Posterior cingulate gyrus (tissue), 11 donors: ENCODE data around the gene RBM3.

ENCODE experiments used
- DNase-seq, 10 donors: peaks; one replicate each; pipeline versions ENCODE4 v3.0.0 to v3.0.0-alpha.2; 2020 to 2021; ENCODE audit warnings: mixed read lengths in 3 of 10
- intact Hi-C: fragments of 100-400 bp; cut with DNase I; formaldehyde crosslinking; loops from one replicate; pipeline ENCODE4 v1.15.1; 2023

The RBM3 gene

DNA sequence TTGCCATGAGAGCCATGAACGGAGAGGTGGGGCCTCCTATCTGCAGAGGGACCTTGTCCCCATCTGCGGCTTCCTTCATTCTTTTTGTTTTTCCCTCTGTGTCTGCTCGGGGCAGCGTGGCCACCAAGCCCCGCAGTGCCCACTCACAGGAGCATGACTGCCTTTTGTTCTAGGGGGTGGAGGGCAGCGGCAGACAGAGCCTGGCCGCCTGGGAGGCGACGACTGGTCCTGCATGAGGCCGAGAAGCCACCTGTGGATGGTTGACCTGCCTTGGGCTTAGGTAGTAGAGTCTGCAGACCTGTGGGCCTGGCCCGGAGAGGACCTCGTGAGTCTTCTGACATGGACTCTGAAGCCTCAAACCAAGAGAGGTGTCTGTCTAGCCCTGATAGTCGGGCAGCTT is 1.4 kb downstream of the RBM3 start:
- DNase-seq = peak in 1 of 10 donors; percentile 39
- intact Hi-C loops = no loop called here

DNA sequence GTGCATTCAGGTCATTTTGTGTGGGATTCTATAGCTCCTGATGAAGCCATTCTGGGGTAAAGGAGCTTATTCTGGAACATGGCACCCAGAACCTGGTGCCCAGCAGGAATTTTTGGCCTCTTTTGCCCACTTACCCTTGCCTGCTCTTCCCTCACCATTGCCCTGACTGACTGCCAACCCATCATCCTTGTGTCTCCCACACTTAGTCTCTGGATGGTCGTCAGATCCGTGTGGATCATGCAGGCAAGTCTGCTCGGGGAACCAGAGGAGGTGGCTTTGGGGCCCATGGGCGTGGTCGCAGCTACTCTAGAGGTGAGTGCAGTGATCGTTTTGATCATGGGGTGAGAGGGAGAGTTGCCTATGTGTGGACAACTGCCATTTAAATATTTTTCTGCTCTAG is 1.8 kb downstream of the RBM3 start:
- intact Hi-C loops = no loop called here
- DNase-seq = peak in 1 of 10 donors; percentile 37

DNA sequence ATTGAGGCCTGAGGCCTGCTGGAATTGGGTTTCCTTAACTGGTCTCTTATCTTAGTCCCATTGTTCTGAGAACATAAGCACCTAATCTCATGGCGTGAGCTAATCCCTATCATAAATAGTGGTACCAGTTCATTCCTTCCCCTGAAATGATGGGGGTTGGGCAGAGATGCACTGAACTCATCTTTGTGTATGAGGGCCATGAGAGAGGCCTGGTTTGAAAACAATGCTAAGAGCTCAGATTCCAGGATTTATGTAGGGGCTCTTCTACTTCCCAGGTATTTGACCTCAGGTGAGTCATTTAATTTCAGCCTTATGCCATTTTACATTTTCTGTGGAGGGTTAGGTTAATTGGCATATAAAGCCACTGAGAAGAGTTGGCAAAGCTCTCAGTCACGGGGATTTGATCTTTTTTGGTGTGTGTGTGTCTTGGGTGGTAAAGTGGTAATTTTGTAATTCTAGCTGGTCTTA is 4.4 kb downstream of the RBM3 start:
- DNase-seq = no peak
- intact Hi-C loops = no loop called here

DNA sequence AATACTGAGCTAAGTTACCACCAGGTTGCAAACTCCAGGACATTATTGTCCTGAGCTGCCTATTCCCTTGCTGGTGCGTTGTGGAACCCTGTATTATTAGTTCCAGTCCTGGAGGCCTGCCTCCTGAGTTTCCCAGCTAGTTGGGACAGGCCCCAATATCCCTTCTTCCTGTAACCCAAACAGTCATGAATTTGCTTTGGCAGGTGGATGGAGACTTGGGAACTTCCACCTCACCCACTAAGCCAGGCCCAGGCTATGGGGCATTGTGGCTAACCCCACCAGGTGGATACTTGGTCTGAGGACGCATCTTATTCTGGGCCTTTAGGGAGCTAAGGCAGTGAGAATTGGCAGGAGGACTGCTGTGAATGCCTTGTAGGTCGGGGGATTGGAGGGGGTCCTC is 5.0 kb downstream of the RBM3 start:
- intact Hi-C loops = no loop called here
- DNase-seq = no peak

DNA sequence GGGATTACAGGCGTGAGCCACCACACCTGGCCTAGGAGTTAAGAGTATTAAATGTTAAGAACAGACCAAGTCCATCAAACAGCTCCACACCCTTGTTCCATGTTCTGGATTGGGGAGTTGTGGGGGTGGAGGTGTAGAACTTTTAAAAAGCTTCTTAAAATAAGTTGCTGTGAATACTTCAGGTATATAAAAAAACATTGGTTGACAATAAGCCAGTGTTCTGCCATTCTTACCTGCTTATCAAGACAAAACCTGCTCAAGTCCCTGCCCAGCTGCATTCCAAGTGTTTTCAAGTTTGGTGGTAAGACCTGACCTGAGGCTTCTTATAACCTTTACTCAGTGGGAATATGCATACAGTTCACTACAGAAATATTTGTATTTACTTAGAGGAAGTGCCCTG is 6.4 kb downstream of the RBM3 start:
- DNase-seq = no peak
- intact Hi-C loops = no loop called here

DNA sequence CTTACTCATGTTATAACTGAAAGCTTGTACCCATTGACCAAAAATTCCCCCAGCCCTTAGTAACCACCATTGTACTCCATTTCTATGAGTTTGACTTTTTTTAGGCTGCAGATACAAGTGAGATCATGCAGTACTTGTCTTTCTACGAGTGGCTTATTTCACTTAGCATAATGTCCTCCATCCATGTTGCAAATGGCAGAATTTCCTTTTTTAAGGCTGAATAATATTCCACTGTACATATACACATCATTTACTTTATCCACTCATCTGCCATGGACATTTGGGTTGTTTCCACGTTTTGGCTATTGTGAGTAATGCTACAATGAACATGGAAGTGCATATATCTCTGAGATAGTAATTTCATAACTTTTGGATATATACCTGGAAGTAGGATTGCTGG is 10.4 kb downstream of the RBM3 start:
- no peak for DNase-seq
- intact Hi-C loops = no loop called here

DNA sequence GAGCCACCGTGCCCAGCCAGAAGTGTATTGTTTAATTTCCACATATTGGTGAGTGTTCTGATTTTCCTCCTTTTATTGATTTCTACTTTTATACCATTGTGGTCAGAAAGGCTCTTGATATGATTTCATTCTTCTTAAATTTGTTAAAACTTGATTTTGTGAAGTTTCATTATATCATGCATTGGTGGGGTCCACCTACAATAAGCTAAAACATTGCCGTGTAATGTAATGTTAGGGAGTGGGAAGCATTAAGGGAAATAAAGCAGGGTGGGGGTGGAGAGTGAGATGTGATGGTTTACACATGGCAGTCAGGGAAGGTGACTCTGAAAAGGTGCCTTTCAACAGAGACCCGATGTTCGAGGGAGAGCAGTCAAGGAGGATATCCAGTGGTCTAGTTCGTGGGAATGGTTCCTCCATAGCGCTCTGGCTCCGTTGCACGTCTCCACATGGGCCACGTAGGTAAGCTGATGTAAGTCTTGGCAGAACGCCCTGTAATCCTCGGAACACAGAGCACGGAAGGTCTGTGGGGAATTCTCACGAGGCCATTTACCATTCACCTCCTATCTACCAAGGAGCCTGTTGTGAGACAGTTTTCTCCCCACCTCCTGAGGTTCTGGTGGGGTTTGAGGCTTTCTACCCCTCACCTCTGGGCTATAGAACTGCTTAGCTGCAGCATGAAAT is 15.3 kb downstream of the RBM3 start:
- peak in 1 of 10 donors; percentile 4 for DNase-seq
- intact Hi-C loops = no loop called here

DNA sequence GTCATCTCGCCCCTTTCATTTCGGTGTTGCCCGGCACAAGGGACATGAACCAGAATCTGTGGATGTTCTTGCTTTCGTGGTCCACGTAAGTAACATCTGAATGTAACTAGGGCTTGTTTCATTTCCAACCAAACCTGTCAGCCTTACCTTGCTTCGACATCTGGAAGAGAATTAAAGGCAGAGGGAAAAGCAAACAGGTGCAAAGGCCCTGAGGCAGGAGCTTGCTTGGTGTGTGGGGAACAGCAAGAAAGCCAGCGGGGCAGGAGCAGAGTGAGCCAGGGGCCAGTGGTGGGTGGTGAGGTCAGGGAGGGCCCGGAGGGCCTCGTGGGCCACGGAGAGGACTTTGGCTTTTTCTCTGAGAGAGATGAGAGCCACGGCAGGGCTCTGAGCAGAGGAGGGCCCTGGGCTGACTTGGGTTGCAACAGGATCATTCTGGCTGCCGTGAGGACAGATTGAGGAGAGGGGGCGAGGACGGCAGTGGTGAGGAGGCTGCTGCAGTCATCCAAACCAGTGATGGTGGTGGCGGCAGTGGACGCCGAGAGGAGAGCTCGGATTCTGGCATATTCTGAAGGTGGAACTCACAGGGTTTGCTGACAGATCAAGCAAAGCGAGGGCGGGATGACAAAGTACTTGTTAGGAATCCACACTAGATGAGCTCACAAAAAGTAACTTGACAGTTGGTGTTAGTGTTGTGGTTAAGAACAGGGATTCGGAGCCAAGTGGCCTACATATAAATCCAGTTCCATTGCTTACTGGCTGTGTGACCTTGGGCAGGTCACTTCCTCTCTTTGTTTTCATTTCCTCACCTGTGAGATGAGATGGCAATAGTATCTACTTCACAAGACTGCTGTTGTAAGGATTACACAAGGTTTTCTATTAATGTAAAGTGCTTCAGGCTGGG is 16.2 kb downstream of the RBM3 start:
- intact Hi-C loops = no loop called here
- DNase-seq = peak in 3 of 10 donors; percentile 8 to 78 (median 29)

DNA sequence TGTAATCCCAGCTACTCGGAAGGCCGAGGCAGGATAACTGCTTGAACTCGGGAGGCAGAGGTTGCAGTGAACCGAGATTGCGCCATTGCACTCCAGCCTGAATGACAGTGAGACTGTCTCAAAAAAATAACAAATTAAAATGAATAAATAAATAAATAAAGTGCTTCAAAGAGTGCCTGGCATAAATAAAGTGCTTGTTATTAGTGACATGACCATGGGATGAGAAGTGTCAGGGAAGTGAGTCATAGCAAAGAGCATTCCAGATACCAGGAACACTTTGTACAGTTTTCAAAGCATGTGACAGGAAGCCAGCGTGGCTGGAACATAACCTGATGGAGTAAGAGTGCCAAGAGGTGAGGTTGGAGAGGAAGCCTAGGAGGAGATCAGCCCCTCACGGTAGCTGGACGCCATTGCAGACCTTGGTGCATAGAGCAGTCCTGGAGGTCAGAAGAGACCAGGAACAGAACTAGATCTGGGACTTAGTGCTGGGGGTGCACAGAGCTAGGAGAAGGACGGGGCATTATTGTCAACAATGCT is 17.0 kb downstream of the RBM3 start:
- intact Hi-C loops = no loop called here
- DNase-seq = peak in 1 of 10 donors; percentile 5

DNA sequence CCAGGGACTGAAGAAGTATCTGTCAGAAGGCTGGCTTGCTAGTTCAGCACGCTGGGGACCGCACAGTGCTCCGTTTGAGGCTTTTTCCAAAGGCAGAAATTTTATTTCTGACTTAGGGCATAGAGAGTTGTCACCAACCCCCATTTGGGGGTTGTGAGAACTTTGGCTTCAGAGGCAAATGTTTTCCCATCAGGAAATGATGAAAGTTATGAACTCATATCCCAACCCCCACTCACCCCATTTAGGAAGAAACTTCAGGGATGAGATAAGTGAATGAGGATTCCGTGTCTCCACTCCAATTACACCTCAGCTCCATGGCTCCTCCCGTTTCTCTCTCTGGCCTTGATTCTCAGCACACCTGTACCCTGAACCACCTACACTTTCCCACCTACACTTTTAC is 18.7 kb downstream of the RBM3 start:
- intact Hi-C loops = no loop called here
- no peak for DNase-seq

DNA sequence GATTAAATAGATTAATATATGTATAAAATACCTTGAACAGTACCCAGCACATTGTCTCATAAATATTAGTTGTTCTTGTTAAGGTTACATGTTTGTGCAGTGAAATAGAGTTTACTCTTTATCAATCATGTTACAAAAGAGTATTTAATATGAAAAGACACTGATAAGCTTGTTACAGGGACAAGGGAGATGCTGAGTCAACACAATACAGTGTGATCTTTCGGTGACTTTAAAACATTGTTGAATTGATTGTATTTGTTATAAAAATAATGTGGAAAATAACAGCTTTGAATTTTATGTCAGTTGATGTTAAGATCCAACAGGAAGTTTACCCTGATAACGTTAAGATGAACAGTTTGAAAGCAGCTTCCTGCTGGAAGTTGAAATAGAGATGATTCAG is 21.6 kb downstream of the RBM3 start:
- no peak for DNase-seq
- intact Hi-C loops = no loop called here

DNA sequence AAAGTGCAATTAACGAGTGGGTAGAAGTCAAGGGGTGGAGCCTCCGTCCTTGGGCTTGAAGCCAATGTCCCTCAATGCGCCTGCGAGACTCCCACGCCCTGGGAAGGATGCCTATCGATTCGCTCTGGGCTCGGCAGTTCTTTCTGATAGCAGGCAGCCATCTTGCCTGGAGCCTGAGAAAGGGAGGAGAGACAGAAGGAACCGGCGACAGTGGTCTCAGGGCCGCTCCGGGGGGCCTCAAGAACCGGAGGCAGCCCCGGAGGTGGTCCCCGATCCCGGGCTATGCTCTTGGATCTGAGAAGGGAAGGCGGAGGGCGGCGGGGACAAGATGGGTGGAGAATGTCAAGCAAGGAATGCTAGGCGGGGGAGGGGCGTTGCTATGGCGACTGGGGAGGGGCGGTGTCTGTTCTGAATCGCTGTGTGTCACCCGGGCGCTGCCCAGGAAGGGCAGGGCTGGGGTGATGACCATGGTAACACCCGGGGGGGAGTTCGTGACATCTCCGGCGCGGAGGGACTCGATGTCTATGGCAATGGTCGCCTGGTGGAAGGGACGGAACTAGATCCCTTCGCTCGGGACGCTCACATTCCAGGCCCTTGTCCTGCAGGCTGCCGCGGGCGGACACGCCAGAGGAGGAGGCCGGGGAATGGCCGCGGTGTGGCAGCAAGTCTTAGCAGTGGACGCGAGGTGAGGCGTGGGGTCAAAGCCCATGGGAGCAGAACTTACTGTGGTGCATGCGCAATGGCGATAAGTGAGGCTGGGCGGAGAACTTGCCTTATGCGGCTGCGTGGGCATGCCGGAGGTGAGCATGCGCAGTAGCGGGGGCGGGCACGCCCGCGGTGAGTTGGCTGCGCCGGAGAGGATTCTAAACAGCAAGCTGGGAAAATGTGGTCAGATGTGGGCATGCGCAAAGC is 23.3 kb downstream of the RBM3 start, which contains the start of gene WDR13:
TSS of gene WDR13 (plus strand) at position 140 of the 912 bp plus-strand sequence. CDS start at position 645, 505 bp downstream.
- intact Hi-C loops = no loop called here
- peak; percentile 73 to 98 (median 82) for DNase-seq

DNA sequence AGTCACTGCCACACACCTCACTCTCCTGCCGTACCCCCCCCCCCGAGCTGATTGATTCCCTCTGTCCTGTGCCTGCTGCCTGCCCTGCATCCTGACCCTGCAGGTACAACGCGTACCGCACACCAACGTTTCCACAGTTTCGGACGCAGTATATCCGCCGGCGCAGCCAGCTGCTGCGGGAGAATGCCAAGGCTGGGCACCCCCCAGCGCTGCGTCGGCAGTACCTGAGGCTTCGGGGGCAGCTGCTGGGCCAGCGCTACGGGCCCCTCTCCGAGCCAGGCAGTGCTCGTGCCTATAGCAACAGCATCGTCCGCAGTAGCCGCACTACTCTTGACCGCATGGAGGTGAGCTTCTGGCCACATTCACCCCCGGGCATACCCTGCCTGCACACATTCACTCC is 24.3 kb downstream of the RBM3 start:
- intact Hi-C loops = no loop called here

DNA sequence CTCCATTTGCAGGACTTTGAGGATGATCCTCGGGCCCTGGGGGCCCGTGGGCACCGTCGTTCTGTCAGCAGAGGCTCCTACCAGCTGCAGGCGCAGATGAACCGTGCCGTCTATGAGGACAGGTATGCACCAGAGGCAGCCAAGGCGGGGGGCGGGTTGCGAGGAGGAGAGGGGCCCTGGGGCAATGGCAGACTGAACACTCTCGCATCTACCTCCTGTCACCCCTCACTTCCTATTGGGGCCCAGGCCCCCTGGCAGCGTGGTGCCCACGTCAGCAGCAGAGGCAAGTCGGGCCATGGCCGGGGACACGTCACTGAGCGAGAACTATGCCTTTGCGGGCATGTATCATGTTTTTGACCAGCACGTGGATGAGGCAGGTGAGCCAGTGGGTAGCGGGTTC is 25.1 kb downstream of the RBM3 start:
- intact Hi-C loops = no loop called here
- DNase-seq = peak in 3 of 10 donors; percentile 25 to 80 (median 59)

More for the DNA sequence above, 24.3 kb downstream of the RBM3 start:
- DNase-seq = peak in 1 of 10 donors; percentile 67

DNA sequence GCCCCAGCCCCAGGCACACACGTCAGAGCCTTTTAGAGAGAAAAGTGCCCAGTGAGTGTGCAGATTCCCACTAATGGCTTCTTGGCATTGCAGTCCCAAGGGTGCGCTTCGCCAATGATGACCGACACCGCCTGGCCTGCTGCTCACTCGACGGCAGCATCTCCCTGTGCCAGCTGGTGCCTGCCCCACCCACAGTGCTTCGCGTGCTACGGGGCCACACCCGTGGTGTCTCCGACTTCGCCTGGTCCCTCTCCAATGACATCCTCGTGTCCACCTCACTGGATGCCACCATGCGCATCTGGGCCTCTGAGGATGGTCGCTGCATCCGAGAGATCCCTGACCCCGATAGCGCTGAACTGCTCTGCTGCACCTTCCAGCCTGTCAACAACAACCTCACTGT is 25.9 kb downstream of the RBM3 start:
- intact Hi-C loops = no loop called here
- DNase-seq = peak in 2 of 10 donors; percentile 60 to 62

DNA sequence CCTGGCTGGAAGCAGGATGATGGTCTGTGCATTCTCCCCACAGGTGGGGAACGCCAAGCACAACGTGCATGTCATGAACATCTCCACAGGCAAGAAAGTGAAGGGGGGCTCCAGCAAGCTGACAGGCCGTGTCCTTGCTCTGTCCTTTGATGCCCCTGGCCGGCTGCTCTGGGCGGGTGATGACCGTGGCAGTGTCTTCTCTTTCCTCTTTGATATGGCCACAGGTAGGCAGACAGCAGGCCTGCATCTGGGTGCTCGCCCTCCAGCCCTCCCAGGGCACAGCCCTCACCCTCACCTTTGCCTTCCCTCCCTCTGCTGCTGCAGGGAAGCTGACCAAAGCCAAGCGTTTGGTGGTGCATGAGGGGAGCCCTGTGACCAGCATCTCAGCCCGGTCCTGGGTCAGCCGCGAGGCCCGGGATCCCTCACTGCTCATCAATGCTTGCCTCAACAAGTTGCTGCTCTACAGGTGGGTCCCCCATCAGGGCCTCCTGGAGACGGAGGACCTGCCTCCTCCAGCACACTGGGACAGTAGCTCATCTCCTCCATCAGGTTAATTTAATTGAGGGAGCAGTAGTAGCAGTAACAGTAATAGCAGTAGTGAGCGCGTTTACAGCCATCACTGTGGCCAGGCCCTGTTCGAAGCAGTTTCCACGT is 27.6 kb downstream of the RBM3 start:
- intact Hi-C loops = no loop called here
- DNase-seq = peak in 2 of 10 donors; percentile 26 to 76

DNA sequence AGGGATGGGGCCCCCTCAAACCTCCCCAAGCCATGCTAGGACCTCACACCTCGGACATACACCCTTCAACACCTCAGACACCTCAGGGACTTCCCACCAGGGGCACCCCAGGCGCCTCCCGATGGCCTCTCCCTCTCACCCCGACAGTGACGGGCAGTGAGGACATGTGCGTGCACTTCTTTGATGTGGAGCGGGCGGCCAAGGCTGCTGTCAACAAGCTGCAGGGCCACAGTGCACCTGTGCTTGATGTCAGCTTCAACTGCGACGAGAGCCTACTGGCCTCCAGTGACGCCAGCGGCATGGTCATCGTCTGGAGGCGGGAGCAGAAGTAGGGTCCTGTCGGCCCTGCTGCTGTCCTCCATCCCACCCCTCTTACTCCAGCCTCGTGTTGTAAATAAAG is 30.4 kb downstream of the RBM3 start:
- intact Hi-C loops = no loop called here
- peak in 1 of 10 donors; percentile 56 for DNase-seq

DNA sequence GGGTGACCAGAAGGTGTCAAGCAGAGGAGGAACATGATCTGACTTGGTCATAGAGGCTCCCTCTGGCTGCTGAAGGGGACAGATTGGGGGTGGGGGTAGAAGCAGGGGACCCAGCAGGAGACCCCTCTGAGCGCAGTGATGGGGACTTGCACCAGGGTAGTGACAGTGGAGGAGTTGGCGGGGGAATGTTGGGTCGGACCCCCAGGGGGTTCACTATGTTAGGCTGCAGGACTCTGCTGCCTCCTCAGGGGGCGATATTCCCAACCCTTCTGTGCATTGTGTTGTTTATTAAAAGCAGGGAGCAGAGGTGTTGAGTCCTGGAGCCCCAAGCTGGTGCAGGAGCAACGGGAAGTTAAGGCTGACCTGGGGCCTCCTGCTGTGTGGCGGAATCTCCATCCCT is 31.8 kb downstream of the RBM3 start:
- intact Hi-C loops = no loop called here
- peak in 2 of 10 donors; percentile 38 to 52 for DNase-seq

DNA sequence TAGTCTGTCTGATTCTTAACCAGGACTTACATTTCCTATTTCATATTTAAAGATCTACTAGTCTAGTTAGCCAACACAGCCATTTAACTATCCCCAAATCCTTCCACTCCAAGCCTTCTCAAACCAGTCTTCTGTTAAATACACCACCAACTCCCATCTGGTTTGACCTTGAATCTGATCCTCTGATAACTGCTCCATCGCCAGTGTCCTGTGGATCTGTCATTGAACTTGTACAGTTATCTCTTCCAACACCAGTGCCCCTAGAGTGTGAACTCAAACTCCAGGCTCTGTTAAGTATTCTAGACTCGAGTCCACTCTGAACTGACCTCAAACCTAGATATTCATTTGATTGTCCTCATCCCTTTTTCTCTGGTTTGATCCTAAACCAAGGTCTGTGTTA is 37.4 kb downstream of the RBM3 start:
- intact Hi-C loops = no loop called here
- DNase-seq = no peak
